Posterior cingulate gyrus (tissue), 11 donors: Measurements from ENCODE around the gene TNFAIP8.

Experiments
- DNase-seq, 10 donors: peaks; one replicate each; pipeline versions ENCODE4 v3.0.0 to v3.0.0-alpha.2; 2020 to 2021; ENCODE audit warnings: mixed read lengths in 3 of 10
- intact Hi-C: fragments of 100-400 bp; cut with DNase I; formaldehyde crosslinking; loops from one replicate; pipeline ENCODE4 v1.15.1; 2023

TNFAIP8 gene

GRCh38 chr5:119355685-119356611 is at the start of gene TNFAIP8:
Gene TNFAIP8 (plus strand): TSS chr5:119356019. CDS start chr5:119356091, 72 bp downstream.
- intact Hi-C loops, result no loop called here

DNA sequence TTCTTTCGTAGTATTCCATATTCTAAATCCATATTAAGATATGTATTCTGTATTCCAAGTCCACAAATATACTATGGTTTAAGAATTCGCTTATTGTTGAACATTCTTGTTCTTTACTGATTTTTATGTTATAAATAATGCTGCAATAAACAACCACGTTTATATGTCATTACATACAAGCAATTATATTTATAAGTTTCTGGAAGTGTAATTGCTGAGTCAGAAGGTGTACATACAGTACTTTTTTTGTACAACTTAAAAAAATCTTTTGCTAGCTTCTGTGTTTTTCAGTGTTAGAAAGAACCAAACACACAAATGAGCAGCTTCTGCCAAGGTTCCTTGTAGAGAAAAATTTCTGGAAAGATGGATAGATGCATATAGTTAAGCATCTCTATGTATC is 48.6 kb upstream of the TNFAIP8 start:
- intact Hi-C loops, result no loop called here
- DNase-seq, result no peak

More at GRCh38 chr5:119355685-119356611, at the start of gene TNFAIP8:
- DNase-seq, result peak in 8 of 10 donors; percentile 8 to 84 (median 28)

GRCh38 chr5:119309326-119309725 is 46.5 kb upstream of the TNFAIP8 start:
- no peak for DNase-seq
- intact Hi-C loops, result no loop called here

GRCh38 chr5:119311688-119312087 is 44.1 kb upstream of the TNFAIP8 start:
- intact Hi-C loops, result no loop called here
- DNase-seq, result no peak

DNA sequence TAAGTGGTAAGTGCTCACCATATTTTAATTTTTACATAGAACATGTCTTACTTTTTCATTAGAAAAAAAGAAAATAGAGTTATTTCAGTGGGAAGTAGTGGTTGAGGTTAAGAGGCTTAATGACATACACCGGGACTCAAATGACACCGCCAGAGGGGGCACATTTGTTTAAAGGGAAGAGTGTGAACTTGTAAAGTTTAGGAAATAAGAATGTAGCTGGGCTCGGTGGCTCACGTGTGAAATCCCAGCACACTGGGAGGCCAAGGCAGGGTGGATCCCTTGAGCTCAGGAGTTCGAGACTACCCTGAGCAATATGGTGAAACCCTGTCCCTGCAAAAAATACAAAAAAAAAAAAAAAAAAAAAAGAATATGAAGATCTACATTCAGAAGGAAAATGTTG is 43.4 kb upstream of the TNFAIP8 start:
- DNase-seq, result no peak
- intact Hi-C loops, result no loop called here

DNA sequence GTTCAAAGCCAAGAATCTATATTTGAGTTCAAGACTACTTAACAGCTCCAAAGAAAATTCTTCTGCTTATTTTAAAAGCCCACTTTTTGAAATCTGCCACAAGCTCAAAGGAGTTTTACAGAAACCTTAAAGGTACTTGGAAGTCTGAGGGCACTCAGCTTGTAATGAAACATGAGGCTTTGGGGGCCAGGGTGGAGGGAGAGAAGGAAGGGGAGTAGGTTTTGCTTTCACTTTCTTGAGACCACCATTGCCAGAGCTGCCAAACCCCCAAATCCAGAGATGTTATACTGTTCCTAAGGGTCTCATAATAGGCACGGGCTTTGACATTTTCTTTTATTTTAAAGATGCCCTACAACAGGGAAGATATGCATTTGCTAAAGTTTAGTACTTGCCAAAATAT is 42.6 kb upstream of the TNFAIP8 start:
- no peak for DNase-seq
- intact Hi-C loops, result no loop called here

- no peak for DNase-seq
- intact Hi-C loops, result no loop called here
Measured at GRCh38 chr5:119313658-119314605, 41.9 kb upstream of the TNFAIP8 start.

DNA sequence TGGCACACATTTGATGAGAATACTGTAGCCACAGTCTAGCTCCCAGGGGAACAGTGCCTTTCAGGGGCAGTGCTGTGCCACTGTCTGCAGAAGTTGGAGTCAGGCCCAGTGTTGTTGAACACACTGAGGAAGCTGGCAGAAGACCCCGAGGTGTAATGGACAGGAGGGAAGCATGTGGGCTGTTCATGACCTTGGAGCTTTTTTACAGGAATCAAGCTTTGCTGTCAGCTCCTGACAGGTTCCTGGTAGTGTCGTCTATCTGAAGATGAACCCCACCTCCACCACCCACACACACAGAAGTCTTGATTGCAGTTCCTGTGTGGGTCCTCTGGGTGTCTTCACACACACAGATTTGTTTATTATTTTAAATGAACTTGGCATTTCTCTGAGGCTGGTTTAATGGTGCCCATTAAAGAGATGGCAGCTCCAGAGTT is 40.3 kb upstream of the TNFAIP8 start:
- intact Hi-C loops, result no loop called here
- peak in 1 of 10 donors; percentile 65 for DNase-seq

GRCh38 chr5:119316086-119316485 is 39.7 kb upstream of the TNFAIP8 start:
- DNase-seq, result no peak
- intact Hi-C loops, result no loop called here

- intact Hi-C loops, result no loop called here
- no peak for DNase-seq
Measured at GRCh38 chr5:119316906-119317305, 38.9 kb upstream of the TNFAIP8 start.

GRCh38 chr5:119318256-119318894 is 37.4 kb upstream of the TNFAIP8 start:
- intact Hi-C loops, result no loop called here
- DNase-seq, result no peak

GRCh38 chr5:119319401-119319800 is 36.4 kb upstream of the TNFAIP8 start:
- intact Hi-C loops, result no loop called here

GRCh38 chr5:119319890-119320289 is 35.9 kb upstream of the TNFAIP8 start:
- no peak for DNase-seq

More at GRCh38 chr5:119319401-119319800, 36.4 kb upstream of the TNFAIP8 start:
- no peak for DNase-seq

GRCh38 chr5:119321569-119322311 is 34.1 kb upstream of the TNFAIP8 start:
- intact Hi-C loops, result no loop called here
- DNase-seq, result no peak

More at GRCh38 chr5:119319890-119320289, 35.9 kb upstream of the TNFAIP8 start:
- intact Hi-C loops, result no loop called here

GRCh38 chr5:119322312-119322947 is 33.4 kb upstream of the TNFAIP8 start:
- intact Hi-C loops, result no loop called here
- DNase-seq, result no peak

DNA sequence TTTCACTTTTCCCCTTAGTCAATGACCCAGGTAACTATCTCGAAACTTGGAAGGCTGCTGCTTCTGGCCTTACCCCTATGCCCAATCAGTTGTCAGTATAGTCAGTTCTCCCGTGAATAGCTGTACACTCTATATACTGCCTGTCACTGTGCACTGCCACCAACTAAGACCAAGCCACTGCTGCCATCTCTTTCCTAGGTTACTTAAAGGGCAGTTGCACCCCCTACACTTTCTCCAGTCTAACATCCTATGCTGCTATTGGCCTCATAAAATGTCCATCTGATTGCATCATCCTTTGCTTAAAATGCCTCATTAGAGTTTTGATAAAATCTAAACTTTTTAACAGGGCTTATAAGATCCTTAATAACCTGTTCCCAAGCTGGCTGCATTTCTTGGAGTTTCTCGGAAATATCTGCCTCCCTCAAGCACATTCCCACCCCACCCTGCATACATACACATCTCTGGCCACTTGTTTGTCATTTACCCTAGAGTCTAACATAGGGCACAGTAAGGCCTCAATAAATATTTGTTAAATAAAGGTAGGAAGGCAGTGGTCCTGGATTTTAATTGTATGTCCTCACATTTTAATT is 32.8 kb upstream of the TNFAIP8 start:
- no peak for DNase-seq
- intact Hi-C loops, result no loop called here

GRCh38 chr5:119323601-119324000 is 32.2 kb upstream of the TNFAIP8 start:
- no peak for DNase-seq
- intact Hi-C loops, result no loop called here

GRCh38 chr5:119324842-119325241 is 31.0 kb upstream of the TNFAIP8 start:
- no peak for DNase-seq
- intact Hi-C loops, result no loop called here

GRCh38 chr5:119327018-119327417 is 28.8 kb upstream of the TNFAIP8 start:
- intact Hi-C loops, result no loop called here
- DNase-seq, result peak in 5 of 10 donors; percentile 15 to 82 (median 34)
